A375 (cell line): ENCODE measurements around the gene MT3. TPM values are rescaled to one million over a fixed set of nuclear protein-coding genes. Genes with fewer than 3 reads are reported as not detected.

ENCODE experiments used
- total RNA-seq: library from RNA; depleted of rRNA; stranded (reverse); fragments of >200 nt; shearing (Covaris generic); gene quantifications from 2 replicates; pipeline ENCODE4 v1.2.3, GENCODE V29; 2014; rRNA removed

Gene MT3
- not detected in 2 replicates for total RNA-seq

GRCh38 chr16:56589141-56590039 lies at the start of gene MT3:
Gene MT3 (plus strand): TSS chr16:56589528. CDS start chr16:56589591, 63 bp downstream.

GRCh38 chr16:56564793-56565477 lies 24.4 kb upstream of the MT3 start, which contains the start of gene MT4:
Gene MT4 (plus strand): TSS chr16:56565073. CDS start chr16:56565129, 56 bp downstream.

GRCh38 chr16:56608043-56608875 lies 18.9 kb downstream of the MT3 start, which contains the start of gene MT2A:
Gene MT2A (plus strand): TSS chr16:56608584. CDS start chr16:56608656, 72 bp downstream.

GRCh38 chr16:56625140-56625942 lies 36.0 kb downstream of the MT3 start, which contains the start of gene MT1E:
Gene MT1E (plus strand): TSS chr16:56625781. CDS start chr16:56625852, 71 bp downstream.

GRCh38 chr16:56632156-56632847 lies 43.0 kb downstream of the MT3 start, which contains the start of gene MT1M:
Gene MT1M (plus strand): TSS chr16:56632659. CDS start chr16:56632732, 73 bp downstream.

GRCh38 chr16:56637814-56638750 lies 48.8 kb downstream of the MT3 start, which contains the start of gene MT1A:
Gene MT1A (plus strand): TSS chr16:56638666. CDS start chr16:56638739, 73 bp downstream.

Other genes with a start within 250 kb of the MT3 start
- 113 and 124 TPM in 2 replicates for gene AMFR, start 164.0 kb upstream of the MT3 start, total RNA-seq
- gene NUDT21, start 138.2 kb upstream of the MT3 start, total RNA-seq: 150 and 229 TPM in 2 replicates
- gene OGFOD1, start 138.0 kb upstream of the MT3 start, total RNA-seq: 142 TPM in 2 replicates
- gene BBS2, start 69.5 kb upstream of the MT3 start, total RNA-seq: 29.0 and 31.5 TPM in 2 replicates
- not detected in 2 replicates for gene MT4, start 24.5 kb upstream of the MT3 start, total RNA-seq
- gene MT2A, start 19.1 kb downstream of the MT3 start, total RNA-seq: 462 and 566 TPM in 2 replicates
- gene MT1E, start 36.3 kb downstream of the MT3 start, total RNA-seq: not detected in 2 replicates
- not detected in 2 replicates for gene MT1M, start 43.1 kb downstream of the MT3 start, total RNA-seq
- not detected in 2 replicates for gene MT1A, start 49.1 kb downstream of the MT3 start, total RNA-seq
- not detected in 2 replicates for gene MT1B, start 62.4 kb downstream of the MT3 start, total RNA-seq
- not detected in 2 replicates for gene MT1F, start 68.4 kb downstream of the MT3 start, total RNA-seq
- gene MT1G, start 78.5 kb downstream of the MT3 start, total RNA-seq: not detected in 2 replicates
- gene MT1H, start 80.3 kb downstream of the MT3 start, total RNA-seq: not detected in 2 replicates
- 26.5 and 39.2 TPM in 2 replicates for gene MT1X, start 92.9 kb downstream of the MT3 start, total RNA-seq
- 78.4 and 89.5 TPM in 2 replicates for gene NUP93, start 140.6 kb downstream of the MT3 start, total RNA-seq